HG03103 (cell line): Measurements from ENCODE around the gene RNF217.
"Not testable (repeated sequence)": the region's sequence is repeated elsewhere in the genome, so short reads cannot be mapped to it uniquely, and the experiment has no call there.

Experiments
- ATAC-seq: cut with Tn5 transposase; IDR thresholded peaks from one replicate; pipeline ENCODE4 v1.9.1; 2021; ENCODE audit warnings: low read depth; ENCODE audit not compliant: unreplicated experiment

The RNF217 gene

GRCh38 chr6:125013938-125014660 lies 51.9 kb downstream of the RNF217 start:
- ATAC-seq = no peak

- no peak for ATAC-seq
Observed at GRCh38 chr6:125014661-125014957, 52.4 kb downstream of the RNF217 start.

- no peak for ATAC-seq
Observed at GRCh38 chr6:125015152-125015551, 52.9 kb downstream of the RNF217 start.

- no peak for ATAC-seq
Observed at GRCh38 chr6:125018136-125018535, 55.9 kb downstream of the RNF217 start.

GRCh38 chr6:125019281-125019680 lies 57.0 kb downstream of the RNF217 start:
- no peak for ATAC-seq

GRCh38 chr6:125019918-125020317 lies 57.7 kb downstream of the RNF217 start:
- ATAC-seq = no peak

GRCh38 chr6:125020385-125020784 lies 58.1 kb downstream of the RNF217 start:
- no peak for ATAC-seq

GRCh38 chr6:125022391-125022989 lies 60.3 kb downstream of the RNF217 start:
- no peak for ATAC-seq

GRCh38 chr6:125025164-125025854 lies 63.1 kb downstream of the RNF217 start:
- no peak for ATAC-seq

GRCh38 chr6:125027287-125027686 lies 65.0 kb downstream of the RNF217 start:
- no peak for ATAC-seq

DNA sequence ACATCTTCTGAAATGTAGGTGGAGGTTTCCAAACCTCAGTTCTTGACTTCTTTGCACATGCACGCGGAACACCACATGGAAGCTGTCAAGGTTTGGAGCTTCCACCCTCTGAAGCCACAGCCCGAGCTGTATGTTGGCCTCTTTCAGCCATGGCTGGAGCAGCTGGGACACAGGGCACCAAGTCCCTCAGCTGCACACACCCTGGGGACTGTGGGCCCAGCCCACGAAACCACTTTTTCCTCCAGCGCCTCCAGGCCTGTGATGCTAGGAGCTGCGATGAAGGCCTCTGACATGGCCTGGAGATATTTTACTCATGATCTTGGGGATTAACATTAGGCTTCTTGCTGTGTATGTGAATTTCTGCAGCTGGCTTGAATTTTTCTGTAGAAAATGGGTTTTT lies 68.7 kb downstream of the RNF217 start:
- ATAC-seq = no peak

DNA sequence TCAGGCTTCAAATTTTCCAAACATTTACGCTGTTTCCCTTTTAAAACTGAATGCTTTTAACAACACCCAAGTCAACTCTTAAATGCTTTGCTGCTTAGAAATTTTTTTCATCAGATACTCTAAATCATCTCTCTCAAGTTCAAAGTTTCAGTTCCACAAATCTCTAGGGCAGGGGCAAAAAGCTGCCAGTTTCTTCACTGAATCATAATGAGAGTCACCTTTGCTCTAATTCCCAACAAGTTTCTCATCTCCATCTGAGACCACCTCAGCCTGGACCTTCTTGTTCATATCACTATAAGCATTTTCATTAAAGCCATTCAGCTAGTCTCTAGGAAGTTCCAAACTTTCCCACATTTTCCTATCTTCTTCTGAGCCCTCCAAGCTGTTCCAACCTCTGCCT lies 69.1 kb downstream of the RNF217 start:
- no peak for ATAC-seq

GRCh38 chr6:125034929-125035328 lies 72.7 kb downstream of the RNF217 start:
- ATAC-seq = not testable (repeated sequence)

- not testable (repeated sequence) for ATAC-seq
Observed at GRCh38 chr6:125036486-125036885, 74.2 kb downstream of the RNF217 start.

- ATAC-seq = no peak
Observed at GRCh38 chr6:125037827-125038226, 75.6 kb downstream of the RNF217 start.

DNA sequence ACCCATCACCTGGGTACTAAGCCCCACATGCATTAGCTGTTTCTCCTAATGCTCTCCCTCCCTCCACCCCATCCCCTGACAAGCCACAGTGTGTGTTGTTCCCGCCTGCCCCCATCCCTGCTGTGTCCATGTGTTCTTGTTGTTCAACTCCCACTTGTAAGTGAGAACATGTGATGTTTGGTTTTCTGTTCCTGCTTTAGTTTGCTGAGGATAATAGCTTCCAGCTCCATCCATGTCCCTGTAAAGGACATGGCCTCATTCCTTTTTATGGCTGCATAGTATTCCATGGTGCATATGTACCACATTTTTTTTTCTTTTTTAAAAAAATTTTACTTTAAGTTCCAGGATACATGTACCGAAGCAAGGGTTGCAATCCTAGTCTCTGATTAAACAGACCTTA lies 76.7 kb downstream of the RNF217 start:
- ATAC-seq = no peak

GRCh38 chr6:125041740-125042459 lies 79.7 kb downstream of the RNF217 start:
- ATAC-seq = no peak

- no peak for ATAC-seq
Observed at GRCh38 chr6:125044066-125044465, 81.8 kb downstream of the RNF217 start.

DNA sequence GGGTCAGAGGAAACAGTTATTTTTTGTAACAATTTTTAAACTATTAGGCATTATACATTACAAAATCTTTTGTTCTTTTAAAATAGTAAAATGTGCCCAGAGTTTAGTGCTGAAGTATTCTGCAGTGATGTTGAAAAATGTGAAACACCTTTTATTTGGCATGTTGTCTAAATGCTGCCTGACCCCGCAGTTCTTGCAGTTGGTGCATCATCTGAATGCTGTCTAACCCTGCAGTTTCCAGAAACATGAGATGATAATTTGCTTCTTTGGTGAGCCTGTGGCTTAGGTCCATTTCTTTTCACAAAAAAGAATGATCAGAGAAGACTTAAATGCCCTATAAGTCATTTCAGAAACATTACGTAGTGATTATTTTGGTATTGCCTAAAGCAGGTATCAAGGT lies 82.4 kb downstream of the RNF217 start:
- no peak for ATAC-seq

GRCh38 chr6:125046107-125046925 lies 84.1 kb downstream of the RNF217 start:
- no peak for ATAC-seq

DNA sequence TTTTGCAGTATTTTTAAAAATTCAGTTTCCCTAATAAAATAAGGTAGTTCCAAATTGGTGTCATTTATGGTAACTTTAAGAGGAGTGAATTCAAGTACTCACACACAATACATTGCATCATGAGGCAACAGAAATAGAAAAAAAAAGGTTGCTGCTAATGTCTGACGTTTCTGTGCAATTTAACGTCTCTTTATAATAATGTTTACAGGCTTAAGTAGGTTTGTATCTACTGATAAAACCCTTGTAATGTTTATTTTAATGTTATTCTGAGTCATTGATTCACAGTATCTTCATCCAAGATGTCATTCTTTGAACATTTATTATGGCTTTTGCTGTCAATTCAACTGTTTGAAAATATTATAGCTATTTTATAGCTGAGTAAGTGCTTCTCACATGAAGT lies 86.0 kb downstream of the RNF217 start:
- ATAC-seq = no peak
